HEK293 (cell line): ENCODE results near the gene CPNE5.

Experiments
- CTCF ChIA-PET: fragments of 350-600 bp; formaldehyde crosslinking; extraction: SDS; loops from one replicate; lab custom pipeline; 2021; ENCODE audit warnings: antibody characterized with exemption; lab: Yijun Ruan, JAX
- POLR2A ChIA-PET: fragments of 300-600 bp; formaldehyde crosslinking; extraction: SDS; loops from one replicate; lab custom pipeline; 2020; ENCODE audit warnings: antibody characterized with exemption, inconsistent platforms; lab: Yijun Ruan, JAX
- H3K27ac ChIP-seq: fragments of 200-500 bp; sonication (Bioruptor generic); 2 replicates; pipeline ENCODE4 v1.5.1; 2014; ENCODE audit warnings: low read depth, low read length, control low read depth, inconsistent platforms; ENCODE audit errors: extremely low read depth
- H3K36me3 ChIP-seq, 2 experiments: fragments of 200-500 bp in 1 of 2; sonication (Bioruptor generic) in 1 of 2; 1 replicate in 1 of 2; 2 replicates in 1 of 2; pipeline ENCODE4 v1.5.1; 2014 to 2017; ENCODE audit warnings: inconsistent platforms in 2 of 2, low read length in 2 of 2; ENCODE audit not compliant: control insufficient read depth in 2 of 2, insufficient read depth in 1 of 2
- H3K4me1 ChIP-seq: fragments of 200-500 bp; sonication (Bioruptor generic); 2 replicates; pipeline ENCODE4 v1.5.1; 2014; ENCODE audit warnings: mild to moderate bottlenecking, low read length, inconsistent platforms; ENCODE audit not compliant: control insufficient read depth, insufficient read depth
- H3K4me3 ChIP-seq: 2 replicates; pipeline ENCODE4 v1.5.1; 2011; ENCODE audit warnings: low read depth, mild to moderate bottlenecking, control low read depth, low read length, moderate library complexity
- H3K9me3 ChIP-seq: fragments of 200-500 bp; sonication (Bioruptor generic); 2 replicates; pipeline ENCODE4 v1.5.1; 2014; ENCODE audit warnings: low read depth, low read length, inconsistent platforms; ENCODE audit not compliant: control insufficient read depth, insufficient read depth
- KLF16 ChIP-seq: fragments of 450-650 bp; formaldehyde crosslinking; IDR thresholded peaks from 2 replicates; pipeline ENCODE4 v1.5.1; 2017; ENCODE audit warnings: missing biosample characterization, missing genetic modification characterization
- SCRT2 ChIP-seq: fragments of 450-650 bp; formaldehyde crosslinking; IDR thresholded peaks from 2 replicates; pipeline ENCODE4 v1.5.1; 2016; ENCODE audit warnings: missing biosample characterization, missing genetic modification characterization
- SETDB1 ChIP-seq: IDR thresholded peaks from one replicate; pipeline ENCODE4 v1.6.1; 2017; ENCODE audit warnings: mild to moderate bottlenecking, low read length, moderate library complexity, mixed read lengths; ENCODE audit not compliant: insufficient read length
- ZBTB7A ChIP-seq: fragments of 450-650 bp; formaldehyde crosslinking; IDR thresholded peaks from 2 replicates; pipeline ENCODE4 v1.5.1; 2016; ENCODE audit warnings: low read depth, missing biosample characterization, missing genetic modification characterization
- ZFHX2 ChIP-seq: fragments of 450-650 bp; formaldehyde crosslinking; conservative IDR thresholded peaks from 2 replicates; pipeline ENCODE4 v1.5.1; 2016; ENCODE audit warnings: missing biosample characterization, missing genetic modification characterization
- ZNF2 ChIP-seq: fragments of 450-650 bp; formaldehyde crosslinking; IDR thresholded peaks from 2 replicates; pipeline ENCODE4 v1.5.1; 2016; ENCODE audit warnings: missing biosample characterization, missing genetic modification characterization
- ZNF211 ChIP-seq: fragments of 450-650 bp; formaldehyde crosslinking; IDR thresholded peaks from 2 replicates; pipeline ENCODE4 v1.5.1; 2016; ENCODE audit warnings: low read depth, missing biosample characterization, missing genetic modification characterization
- ZNF48 ChIP-seq: fragments of 450-650 bp; formaldehyde crosslinking; IDR thresholded peaks from 2 replicates; pipeline ENCODE4 v1.5.1; 2016; ENCODE audit warnings: missing biosample characterization, missing genetic modification characterization
- ZNF626 ChIP-seq: fragments of 450-650 bp; sonication (Bioruptor Pico); formaldehyde crosslinking; IDR thresholded peaks from 2 replicates; pipeline ENCODE4 v1.5.1; 2018; ENCODE audit warnings: missing biosample characterization, missing genetic modification characterization, inconsistent platforms
- TF ChIP-seq, protein P1 (sequence below): fragments of 450-650 bp; formaldehyde crosslinking; IDR thresholded peaks from 2 replicates; pipeline ENCODE4 v1.5.1; 2016; ENCODE audit warnings: missing biosample characterization, missing genetic modification characterization, borderline replicate concordance
- TF ChIP-seq, protein P2 (sequence below): fragments of 450-650 bp; formaldehyde crosslinking; IDR thresholded peaks from 2 replicates; pipeline ENCODE4 v1.5.1; 2016; ENCODE audit warnings: missing biosample characterization, missing genetic modification characterization, borderline replicate concordance
- TF ChIP-seq, protein P3 (sequence below): fragments of 450-650 bp; formaldehyde crosslinking; IDR thresholded peaks from 2 replicates; pipeline ENCODE4 v1.5.1; 2017; ENCODE audit warnings: missing biosample characterization, missing genetic modification characterization

Gene CPNE5

DNA sequence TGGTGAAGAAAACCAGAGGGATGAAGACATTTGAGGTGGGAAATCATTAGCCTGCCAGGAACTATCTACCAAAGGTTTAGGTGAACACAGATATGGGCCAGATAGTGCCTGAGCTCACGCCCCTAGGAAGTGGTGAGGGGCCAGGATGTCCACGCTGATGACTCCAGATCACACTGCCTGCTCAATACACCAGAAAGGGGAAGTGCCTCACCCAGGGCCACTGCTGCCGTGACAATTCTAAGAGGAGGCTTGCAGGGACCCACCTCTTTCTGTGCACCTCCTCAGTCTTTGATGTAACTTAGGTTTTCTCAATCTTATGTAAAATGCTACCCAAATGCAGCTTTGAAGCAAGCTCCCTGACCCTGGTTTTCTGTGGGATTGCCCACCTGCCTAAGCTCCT is 147.0 kb downstream of the CPNE5 start:
- Histone ChIP-seq H3K27ac (no peak overlapping the region), H3K4me1 (no peaks in the 10 kb centered on the region), H3K36me3 (peaks cover 3 to 5% of the 10 kb centered on the region in 2 experiments), H3K4me3 (no peak overlapping the region), H3K9me3 (no peaks in the 10 kb centered on the region)
- ChIA-PET CTCF (interaction anchor here (0.7 to 1.0 kb wide), 2 partner anchors 11 to 67 kb away, joined by 4 read pairs; no protein-coding TSS in a partner anchor), POLR2A (interaction anchor here (0.6 kb wide), 1 partner anchor 83 kb away, joined by 3 read pairs; no protein-coding TSS in a partner anchor)
- TF ChIP-seq ZNF2 (tag by site-specific recombination): no peak
- no peak for TF ChIP-seq SCRT2 (tag by site-specific recombination)
- no peak for TF ChIP-seq SETDB1
- no peak for TF ChIP-seq ZBTB7A (tag by site-specific recombination)
- no peak for TF ChIP-seq ZNF48 (tag by site-specific recombination)

DNA sequence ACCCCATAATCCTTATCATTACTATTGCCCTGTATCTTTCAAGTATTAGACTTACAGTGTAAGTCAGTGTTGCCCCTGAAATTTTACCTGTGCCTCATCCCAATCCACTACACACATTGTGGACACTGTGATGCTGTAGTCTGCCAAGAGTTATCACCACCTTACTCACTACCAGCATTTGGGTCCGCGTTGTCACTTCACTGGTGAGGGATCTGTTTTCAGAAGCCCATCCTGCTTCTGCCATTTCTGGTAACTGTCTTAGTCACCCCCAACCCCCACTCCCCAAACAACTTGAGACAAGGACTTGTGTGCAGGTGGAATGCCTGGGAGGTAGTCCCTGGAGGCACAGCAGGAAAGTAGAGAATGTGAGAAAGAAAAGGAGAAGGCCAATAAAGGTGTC is 147.6 kb downstream of the CPNE5 start:
- ChIA-PET CTCF (no interaction called here), POLR2A (interaction anchor here (2.5 kb wide), 1 partner anchor 13 kb away, joined by 11 read pairs; the partner anchor contains the start of gene CDKN1A)
- Histone ChIP-seq H3K36me3 (peaks cover 5 to 9% of the 10 kb centered on the region in 2 experiments), H3K9me3 (no peaks in the 10 kb centered on the region), H3K27ac (no peak overlapping the region), H3K4me1 (no peaks in the 10 kb centered on the region), H3K4me3 (no peak overlapping the region)
- TF ChIP-seq, protein P1, sequence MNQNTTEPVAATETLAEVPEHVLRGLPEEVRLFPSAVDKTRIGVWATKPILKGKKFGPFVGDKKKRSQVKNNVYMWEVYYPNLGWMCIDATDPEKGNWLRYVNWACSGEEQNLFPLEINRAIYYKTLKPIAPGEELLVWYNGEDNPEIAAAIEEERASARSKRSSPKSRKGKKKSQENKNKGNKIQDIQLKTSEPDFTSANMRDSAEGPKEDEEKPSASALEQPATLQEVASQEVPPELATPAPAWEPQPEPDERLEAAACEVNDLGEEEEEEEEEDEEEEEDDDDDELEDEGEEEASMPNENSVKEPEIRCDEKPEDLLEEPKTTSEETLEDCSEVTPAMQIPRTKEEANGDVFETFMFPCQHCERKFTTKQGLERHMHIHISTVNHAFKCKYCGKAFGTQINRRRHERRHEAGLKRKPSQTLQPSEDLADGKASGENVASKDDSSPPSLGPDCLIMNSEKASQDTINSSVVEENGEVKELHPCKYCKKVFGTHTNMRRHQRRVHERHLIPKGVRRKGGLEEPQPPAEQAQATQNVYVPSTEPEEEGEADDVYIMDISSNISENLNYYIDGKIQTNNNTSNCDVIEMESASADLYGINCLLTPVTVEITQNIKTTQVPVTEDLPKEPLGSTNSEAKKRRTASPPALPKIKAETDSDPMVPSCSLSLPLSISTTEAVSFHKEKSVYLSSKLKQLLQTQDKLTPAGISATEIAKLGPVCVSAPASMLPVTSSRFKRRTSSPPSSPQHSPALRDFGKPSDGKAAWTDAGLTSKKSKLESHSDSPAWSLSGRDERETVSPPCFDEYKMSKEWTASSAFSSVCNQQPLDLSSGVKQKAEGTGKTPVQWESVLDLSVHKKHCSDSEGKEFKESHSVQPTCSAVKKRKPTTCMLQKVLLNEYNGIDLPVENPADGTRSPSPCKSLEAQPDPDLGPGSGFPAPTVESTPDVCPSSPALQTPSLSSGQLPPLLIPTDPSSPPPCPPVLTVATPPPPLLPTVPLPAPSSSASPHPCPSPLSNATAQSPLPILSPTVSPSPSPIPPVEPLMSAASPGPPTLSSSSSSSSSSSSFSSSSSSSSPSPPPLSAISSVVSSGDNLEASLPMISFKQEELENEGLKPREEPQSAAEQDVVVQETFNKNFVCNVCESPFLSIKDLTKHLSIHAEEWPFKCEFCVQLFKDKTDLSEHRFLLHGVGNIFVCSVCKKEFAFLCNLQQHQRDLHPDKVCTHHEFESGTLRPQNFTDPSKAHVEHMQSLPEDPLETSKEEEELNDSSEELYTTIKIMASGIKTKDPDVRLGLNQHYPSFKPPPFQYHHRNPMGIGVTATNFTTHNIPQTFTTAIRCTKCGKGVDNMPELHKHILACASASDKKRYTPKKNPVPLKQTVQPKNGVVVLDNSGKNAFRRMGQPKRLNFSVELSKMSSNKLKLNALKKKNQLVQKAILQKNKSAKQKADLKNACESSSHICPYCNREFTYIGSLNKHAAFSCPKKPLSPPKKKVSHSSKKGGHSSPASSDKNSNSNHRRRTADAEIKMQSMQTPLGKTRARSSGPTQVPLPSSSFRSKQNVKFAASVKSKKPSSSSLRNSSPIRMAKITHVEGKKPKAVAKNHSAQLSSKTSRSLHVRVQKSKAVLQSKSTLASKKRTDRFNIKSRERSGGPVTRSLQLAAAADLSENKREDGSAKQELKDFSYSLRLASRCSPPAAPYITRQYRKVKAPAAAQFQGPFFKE (tag by site-specific recombination): no peak
- TF ChIP-seq KLF16 (no peak), ZFHX2 (no peak), ZNF626 (no peak), ZNF211 (no peak)
- TF ChIP-seq, protein P2, sequence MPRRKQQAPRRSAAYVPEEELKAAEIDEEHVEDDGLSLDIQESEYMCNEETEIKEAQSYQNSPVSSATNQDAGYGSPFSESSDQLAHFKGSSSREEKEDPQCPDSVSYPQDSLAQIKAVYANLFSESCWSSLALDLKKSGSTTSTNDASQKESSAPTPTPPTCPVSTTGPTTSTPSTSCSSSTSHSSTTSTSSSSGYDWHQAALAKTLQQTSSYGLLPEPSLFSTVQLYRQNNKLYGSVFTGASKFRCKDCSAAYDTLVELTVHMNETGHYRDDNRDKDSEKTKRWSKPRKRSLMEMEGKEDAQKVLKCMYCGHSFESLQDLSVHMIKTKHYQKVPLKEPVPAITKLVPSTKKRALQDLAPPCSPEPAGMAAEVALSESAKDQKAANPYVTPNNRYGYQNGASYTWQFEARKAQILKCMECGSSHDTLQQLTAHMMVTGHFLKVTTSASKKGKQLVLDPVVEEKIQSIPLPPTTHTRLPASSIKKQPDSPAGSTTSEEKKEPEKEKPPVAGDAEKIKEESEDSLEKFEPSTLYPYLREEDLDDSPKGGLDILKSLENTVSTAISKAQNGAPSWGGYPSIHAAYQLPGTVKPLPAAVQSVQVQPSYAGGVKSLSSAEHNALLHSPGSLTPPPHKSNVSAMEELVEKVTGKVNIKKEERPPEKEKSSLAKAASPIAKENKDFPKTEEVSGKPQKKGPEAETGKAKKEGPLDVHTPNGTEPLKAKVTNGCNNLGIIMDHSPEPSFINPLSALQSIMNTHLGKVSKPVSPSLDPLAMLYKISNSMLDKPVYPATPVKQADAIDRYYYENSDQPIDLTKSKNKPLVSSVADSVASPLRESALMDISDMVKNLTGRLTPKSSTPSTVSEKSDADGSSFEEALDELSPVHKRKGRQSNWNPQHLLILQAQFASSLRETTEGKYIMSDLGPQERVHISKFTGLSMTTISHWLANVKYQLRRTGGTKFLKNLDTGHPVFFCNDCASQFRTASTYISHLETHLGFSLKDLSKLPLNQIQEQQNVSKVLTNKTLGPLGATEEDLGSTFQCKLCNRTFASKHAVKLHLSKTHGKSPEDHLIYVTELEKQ (tag by site-specific recombination): no peak
- TF ChIP-seq, protein P3, sequence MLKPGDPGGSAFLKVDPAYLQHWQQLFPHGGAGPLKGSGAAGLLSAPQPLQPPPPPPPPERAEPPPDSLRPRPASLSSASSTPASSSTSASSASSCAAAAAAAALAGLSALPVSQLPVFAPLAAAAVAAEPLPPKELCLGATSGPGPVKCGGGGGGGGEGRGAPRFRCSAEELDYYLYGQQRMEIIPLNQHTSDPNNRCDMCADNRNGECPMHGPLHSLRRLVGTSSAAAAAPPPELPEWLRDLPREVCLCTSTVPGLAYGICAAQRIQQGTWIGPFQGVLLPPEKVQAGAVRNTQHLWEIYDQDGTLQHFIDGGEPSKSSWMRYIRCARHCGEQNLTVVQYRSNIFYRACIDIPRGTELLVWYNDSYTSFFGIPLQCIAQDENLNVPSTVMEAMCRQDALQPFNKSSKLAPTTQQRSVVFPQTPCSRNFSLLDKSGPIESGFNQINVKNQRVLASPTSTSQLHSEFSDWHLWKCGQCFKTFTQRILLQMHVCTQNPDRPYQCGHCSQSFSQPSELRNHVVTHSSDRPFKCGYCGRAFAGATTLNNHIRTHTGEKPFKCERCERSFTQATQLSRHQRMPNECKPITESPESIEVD (tag by site-specific recombination): no peak
